ENCODE measurements around the gene VPS13A.

Gene VPS13A

GRCh38 chr9:77177143-77177893 lies at the start of gene VPS13A:
Gene VPS13A, plus strand, starts transcription at chr9:77177534. Its CDS starts 171 bp downstream, at chr9:77177705.
- DNase-seq: peak; percentile 99

DNA sequence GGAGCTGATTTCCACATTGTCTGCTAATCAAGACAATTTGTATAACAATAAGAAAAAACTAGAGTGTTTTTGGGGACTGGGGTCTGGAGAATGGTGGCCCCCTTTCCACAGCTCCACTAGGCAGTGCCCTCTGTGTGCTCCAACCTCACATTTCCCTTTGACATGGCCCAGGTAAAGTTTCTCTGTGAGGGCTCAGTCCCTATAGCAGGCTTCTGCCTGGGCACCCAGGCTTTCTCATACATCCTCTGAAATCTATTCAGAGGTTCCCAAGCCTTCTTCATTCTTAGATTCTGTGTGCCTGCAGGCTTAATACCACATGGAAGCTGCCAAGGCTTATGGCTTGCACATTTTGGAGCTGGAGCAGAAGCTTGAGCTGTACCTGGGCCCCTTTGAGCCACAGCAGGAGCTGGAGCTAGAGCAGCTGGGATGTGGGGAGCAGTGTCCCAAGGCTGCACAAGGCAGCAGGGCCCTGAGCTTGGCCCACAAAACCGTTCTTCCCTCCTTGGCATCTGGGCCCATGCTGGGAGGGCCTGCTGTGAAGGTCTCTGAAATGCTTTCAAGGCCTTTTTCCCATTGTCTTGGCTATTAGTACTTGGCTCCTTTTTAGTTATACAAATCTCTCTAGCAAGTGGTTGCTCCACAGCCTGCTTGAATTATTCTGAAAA lies 49.1 kb upstream of the VPS13A start:
- no peak for DNase-seq

- DNase-seq: no peak
Observed at GRCh38 chr9:77131399-77131798, 45.9 kb upstream of the VPS13A start.

DNA sequence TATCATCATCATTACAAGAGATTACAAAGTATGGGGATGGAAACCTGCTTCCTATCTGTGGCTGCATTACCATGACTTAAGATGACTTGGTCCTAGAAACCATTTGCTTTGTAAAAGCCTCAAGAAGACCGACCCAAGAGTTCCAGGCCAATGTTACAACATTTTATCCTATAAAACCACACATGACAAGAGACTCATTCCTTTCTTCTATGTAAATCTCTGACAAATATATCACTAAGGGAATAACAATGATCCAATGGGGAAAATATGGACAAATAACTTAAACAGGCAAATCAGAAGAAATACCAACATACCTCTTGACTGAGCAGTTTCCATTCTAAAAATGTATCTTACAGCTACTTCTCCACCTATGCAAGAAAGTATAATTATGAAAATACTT lies 44.3 kb upstream of the VPS13A start:
- DNase-seq: no peak

DNA sequence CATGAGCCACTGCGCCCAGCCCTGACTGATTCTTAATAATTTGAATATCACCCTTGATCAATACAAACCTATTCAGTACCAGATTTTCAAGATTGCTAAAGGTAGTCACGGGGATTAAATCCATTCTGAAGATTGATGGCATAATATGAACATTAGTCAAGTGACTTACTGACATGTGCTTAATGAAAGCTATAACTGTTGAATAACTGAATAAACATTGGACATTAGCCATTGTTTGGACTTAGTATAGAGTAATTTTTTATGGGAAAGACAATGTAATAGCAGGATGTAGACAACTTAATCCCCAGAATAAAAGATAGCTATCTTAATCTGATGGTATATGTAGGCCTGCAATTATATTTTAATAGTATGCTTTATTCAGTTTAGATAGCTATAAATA lies 35.0 kb upstream of the VPS13A start:
- no peak for DNase-seq

GRCh38 chr9:77149879-77150278 lies 27.5 kb upstream of the VPS13A start:
- DNase-seq: no peak

GRCh38 chr9:77152289-77152688 lies 25.0 kb upstream of the VPS13A start:
- DNase-seq: no peak

DNA sequence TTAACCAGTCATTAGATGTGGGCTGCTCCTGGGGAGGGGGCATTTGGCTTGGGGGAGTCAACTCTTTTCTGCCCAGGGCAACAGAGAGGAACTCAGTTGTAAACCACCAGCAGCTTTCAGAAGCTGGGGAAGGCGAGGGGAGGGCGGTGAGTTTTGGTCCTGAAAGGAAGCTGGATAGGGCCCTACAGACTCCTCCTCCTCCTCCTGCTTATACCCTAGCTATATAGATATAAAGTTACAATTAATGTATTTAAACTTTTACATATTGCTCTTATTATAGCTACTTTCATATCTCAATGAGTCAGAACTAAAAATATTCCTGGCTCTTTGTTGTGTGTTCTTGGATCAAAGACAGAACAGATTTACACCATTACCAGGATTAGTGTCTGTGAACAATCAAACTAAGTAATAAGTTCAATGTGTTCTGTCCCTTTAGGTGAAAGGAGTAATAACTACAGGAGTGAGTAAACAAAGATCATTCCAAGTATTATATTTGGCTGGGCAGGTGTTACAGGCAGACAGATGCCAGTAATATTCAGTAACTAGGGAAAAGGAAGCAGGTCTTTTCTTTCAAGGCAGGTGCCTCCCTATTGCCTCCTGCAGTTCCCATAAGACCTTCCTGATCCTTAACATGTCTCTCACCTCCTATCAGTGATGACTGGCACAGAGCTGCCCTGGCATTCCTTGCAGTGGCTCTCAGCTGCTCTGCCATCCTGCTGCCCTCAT lies 20.5 kb upstream of the VPS13A start:
- DNase-seq: no peak

DNA sequence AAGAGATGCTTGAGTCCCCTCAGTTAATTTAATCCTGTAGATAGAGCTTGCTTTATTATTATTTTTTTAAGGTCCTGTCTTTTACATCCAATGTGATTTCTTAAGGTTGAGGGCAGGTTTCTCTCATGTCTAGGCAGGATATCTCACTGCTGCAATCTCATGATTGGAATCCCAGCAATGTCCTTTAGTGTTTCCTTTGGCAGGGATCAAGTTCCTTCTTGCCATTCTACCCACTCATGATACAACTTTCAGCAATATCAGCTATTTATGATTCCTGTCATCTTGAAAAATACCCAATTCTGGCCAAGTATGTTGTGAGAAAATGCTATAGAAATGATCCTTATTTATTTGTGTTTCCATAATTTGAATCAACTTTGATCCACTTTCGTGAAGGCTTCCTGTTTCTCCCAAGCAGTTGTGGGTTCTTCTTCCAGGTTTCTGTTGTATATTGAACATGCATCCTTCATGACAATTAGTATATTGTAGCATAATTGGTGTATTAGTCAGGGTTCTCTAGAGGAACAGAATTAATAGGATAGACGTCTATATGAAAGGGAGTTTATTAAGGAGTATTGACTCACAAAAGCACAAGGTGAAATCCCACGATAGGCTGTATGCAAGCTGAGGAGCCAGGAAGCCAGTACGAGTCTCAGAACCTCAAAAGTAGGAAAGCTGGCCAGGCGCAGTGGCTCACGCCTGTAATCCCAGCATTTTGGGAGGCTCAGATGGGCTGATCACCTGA lies 18.4 kb upstream of the VPS13A start:
- no peak for DNase-seq

- no peak for DNase-seq
Observed at GRCh38 chr9:77161191-77161590, 16.1 kb upstream of the VPS13A start.

DNA sequence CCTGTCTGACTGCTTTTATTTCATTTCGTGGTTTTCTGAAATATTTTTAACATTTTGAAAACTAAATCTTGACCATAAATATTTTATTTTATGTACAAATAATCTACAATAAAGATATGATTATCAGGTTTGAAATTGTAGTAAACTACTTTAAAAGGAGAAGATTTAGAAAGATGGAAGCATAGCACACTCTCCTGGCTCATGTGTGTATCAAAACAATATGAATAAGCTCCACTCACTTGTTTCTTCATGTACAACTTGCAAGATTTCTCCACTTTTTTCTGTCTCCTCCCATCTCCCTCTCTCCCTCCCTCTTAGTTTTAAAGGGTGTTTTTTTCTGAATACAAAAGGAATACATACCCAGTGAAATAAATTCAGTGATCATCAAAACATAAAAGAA lies 15.4 kb upstream of the VPS13A start:
- no peak for DNase-seq

GRCh38 chr9:77162366-77162765 lies 15.0 kb upstream of the VPS13A start:
- DNase-seq: no peak

DNA sequence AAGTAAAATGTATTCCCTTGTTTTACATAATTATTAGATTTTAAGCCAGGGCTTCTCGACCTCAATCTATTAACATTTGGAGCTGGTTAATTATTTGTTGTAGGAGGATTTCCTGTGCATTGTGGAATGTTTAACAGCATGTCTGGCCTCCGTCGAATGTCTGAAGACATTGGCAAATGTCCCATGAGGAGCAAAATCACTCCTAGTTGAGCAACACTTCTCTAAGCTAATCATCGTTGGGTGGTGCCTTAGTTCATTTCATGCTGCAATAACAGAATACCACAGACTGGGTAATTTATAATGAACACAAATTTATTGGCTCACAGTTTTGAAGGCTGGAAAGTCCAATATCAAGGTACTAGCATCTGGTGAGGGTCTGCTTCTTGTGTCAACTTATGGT lies 13.4 kb upstream of the VPS13A start:
- DNase-seq: no peak

GRCh38 chr9:77166193-77166592 lies 11.1 kb upstream of the VPS13A start:
- DNase-seq: no peak

DNA sequence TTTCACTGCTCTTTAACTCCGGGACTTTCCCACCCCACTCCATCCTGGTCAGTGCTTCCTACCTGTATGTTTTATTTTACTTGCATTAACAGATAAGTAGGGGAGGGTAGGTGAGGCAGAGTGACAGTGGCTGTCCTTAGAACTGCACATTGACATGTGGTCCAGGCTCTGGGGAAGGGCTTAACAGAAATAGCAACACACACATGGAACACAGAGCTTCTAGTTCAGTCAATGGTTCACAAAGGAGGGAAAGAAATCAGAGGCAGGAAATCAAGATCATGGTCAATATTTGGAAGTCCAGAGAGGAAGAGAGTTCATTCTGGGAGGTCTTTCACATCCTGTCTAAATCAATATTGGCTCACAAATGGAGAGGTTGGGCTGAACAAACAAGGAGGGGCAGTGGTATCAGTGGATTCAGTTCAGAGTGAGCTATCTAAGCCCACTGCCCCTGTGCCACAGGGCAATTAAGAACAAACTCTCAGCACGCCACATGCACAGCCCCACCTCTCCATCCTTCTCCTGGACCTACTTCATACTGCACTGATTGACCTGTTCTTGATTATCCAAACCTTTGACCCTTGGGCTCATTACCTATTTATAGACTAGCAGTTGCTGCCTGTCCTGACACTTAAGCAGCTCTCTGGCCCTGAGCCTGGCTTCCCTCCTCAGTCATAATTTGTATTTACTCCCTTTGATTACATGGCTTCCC lies 6.2 kb upstream of the VPS13A start:
- no peak for DNase-seq

DNA sequence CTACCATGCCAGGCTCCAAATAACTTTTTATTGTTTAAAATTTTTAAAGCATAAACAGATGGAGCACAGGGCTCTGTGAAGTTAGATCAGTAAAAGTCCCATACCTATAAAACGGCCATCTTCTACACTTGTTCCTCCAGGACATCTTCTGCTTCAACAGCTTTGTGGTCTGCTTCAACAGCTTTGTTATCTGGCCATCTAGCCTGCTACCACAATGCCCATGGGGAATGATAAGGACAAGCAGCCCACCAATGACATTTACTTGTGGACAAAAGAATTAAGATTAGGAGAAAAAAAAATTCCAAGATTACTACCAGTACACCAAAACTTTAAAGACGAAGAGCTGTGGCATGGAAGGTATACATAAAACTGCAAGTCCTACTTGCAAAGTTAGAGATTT lies 2.2 kb upstream of the VPS13A start:
- no peak for DNase-seq

- DNase-seq: no peak
Observed at GRCh38 chr9:77176106-77176505, 1.2 kb upstream of the VPS13A start.

DNA sequence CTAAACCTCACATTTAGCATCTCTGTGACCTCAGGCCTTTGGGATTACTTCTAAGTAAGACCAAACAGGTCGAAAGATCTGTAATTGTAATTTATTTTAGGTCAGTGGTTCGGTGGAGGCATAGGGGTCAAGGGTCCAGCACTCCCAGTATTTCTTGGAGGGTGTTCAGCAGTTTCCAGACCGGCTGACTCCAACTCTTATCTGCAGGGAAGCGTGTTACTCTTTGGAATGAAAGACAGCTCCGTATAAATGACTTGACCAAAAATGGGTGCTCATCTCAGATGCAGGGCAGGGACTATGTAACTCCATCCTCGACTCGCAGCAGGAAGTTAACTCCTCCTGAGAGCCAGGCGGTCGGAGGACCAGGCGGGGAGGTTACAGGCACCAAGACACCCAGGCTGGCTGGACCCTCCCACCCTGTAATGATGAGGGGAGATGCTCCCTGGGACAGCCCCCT lies 620 bp upstream of the VPS13A start:
- no peak for DNase-seq

- DNase-seq: peak; percentile 68
Observed at GRCh38 chr9:77177894-77178794, 810 bp downstream of the VPS13A start.

DNA sequence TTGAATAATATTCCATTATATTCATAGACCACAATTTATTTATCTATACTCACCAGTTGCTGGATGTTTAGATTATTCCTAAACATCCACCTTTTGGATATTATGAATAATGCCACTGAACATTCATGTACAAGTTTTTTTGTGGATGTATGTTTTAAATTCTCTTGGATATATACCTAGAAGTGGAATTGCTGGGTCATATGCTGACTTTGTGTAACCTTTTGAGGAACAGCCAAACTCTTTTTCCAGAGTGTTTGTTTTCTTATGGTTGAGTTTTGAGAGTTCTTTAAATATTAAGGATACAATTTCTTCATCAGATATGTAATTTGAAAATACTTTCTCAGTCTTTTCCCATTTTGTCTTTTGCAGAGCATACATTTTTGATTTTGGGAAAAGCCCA lies 2.7 kb downstream of the VPS13A start:
- no peak for DNase-seq

- DNase-seq: no peak
Observed at GRCh38 chr9:77183581-77183980, 6.2 kb downstream of the VPS13A start.
